Inflammatory macrophage (primary cell): Measurements from ENCODE around the gene ZRANB1.

Source experiments
- DNase-seq, 2 donors: peaks; one replicate each; pipeline ENCODE4 v3.0.0-alpha.2; 2020 to 2022

The ZRANB1 gene

DNA sequence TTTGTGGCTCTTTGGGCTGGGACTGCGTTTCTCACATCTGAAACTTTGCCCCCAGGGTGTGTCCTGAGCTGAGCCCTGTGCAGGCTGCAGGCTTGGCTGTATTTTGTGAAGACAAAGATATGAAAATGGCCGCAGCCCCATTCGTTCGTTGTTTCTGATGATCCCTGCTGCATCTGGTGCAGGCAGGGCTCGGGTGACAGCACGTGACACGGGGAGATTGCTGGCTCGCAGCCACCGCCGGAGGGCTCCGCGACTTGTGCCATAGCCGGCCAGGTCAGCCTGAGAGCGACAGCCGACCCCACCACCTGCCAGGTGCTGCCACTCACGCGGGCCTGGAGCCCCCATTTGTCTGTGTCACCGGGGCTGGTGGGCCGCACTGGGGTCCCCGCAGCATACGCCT lies 81.3 kb downstream of the ZRANB1 start:
- no peak for DNase-seq

DNA sequence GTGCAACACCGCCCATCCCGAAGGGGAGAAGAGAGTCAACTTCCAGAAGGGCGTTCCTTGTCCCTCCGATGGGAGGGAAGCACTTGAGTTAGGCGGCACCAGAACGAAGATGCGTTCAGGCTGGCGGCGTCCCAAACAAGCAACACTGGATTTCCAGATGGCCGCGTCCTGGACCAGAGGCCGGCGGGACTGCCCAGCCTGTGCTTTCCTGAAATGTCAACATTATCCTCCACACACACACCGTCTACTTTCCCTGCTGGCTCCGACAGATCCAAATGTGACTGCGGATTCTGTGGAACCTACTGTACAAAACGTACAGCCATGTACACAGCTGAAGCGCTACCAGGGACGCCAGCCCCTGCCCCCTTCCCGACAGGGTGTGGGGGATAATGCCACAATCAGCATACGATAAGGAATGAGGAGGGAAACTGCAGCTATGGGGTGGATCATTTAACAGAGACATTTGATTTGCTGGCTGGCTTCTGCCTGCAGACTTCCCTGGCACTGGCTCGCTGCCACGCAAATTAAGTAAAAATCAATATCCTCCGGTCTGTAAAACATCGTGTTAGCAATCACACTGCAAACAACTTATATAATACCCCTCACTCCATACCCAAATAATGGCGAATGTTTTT lies 82.1 kb downstream of the ZRANB1 start:
- no peak for DNase-seq

DNA sequence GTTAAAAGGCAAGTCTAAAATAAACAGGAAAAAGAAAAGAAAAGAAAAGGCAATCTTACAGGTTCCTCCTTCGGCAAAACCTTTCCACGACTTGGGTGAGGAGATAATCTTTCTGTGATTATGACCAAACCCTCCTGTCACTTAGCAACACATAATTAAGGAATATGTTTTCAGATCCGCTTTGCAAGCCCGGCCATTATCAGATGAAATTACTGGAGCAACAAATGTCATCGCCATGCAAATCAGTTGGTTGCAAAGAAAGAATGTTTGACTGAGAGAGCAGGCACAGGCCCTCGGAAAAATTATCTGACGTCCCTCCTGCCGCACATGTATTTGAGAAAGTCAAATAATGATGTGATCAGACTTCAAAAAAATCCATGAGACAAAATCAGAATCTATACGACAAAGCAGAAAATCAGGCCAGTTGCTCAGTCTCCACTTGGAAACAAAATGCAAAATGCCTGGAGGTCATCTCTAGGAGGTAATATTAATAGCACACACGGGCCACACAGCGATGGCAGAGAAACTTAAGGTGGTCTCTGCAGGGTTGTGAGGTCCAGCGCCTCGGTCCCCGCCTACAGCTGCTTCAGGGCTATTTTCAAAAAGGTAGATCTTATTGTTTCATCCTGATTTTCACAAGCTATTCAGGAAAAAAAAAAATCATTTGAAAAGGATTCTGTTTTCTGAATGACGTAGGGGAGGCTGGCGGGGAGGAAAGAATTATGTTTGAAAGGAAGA lies 82.7 kb downstream of the ZRANB1 start:
- DNase-seq = no peak

DNA sequence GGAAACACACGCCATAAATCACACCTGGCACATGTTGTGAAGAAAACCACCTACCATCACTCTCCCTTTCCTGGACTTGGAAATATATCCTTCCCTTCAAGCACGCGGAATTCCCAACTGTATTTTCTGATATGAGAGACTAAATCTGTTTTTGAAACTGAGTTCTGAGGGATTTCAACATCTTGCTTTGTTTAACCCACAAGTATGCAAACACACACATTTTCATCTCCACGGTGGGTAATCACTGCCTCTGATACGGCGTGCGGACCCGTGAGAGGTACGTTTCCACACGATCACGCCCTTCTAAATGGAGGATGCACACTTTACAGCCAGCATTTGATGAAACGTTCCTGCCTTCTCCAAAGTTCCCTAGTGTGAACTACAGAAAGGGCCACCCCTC lies 83.4 kb downstream of the ZRANB1 start:
- no peak for DNase-seq

DNA sequence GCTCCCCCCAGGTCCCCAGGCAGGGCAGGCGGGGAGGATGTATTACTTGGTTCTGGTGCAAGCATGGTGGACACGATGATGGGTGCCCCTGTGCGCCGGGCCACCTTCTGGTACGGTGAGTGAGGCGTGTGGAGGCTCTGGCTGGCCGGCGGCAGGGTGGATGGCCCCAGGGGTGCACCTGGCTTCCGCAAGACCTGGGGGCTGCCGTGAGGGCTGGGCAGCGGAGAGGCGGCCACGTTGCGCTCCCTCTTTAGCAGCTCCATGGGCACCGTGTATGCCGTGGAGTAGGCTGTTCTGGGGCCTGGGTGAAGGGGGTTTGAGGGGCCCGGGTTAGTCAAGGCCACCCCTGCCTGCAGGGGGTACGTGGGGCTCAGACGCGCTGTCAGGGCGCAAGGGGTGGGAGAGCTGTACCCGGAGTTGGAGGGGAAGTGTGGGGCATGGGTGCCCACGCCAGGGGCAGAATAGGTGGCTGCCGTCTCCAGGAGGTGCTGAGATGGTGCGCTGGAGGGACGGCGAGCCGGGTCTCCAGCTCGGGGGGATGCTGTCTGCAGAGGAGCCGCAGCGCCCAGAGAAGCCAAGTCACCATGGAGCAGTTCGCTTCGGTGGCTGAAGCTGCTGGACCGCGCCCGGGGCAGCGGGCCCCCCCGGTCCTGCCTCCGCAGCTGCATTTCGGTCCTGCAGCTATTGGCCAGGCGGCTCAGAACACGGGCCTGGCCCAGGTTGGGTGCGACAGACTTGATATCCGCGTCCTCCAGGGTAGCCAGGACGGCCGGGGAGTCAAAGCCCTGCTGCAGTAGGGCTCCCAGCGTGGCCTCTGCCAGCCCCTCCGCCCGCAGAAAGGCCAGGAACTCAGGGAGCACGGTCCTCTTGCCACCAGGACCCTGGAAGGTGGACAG lies 84.4 kb downstream of the ZRANB1 start:
- DNase-seq = no peak

DNA sequence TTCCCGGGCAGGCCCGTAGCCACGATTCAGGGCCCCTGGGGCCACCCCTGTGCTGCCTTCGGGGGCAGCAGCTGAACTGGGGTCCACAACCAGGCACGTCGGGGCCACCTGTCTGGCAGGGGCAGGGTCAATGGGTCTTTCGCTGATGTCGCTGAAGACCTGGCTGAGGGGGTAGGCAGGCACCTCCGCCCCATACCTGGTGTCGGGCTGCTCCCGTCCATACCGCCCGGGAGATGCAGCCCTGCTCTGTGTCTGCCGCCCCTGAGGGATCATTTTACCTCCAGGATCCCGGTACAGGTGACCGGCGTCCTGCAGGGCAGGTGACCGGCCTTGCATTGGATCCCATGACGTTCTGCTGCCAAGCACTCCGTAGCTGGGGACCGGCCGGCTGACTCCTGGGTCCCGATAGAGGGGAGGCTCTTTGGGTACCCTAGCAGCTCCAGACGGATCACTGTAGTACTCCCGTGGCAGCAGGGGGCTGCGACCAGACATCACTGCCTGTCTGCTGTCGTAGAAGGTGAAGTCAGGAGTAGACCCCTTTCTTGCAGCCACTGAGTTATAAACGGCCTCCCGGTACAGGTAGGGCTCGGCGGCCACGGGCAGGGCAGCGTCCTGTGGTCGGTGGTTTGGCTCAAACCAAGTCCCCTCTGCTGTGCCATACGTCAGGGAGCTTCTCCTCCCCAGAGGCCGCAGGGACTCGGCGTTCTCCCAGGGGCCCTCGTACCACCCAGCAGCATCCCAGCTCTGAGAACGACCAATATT lies 85.2 kb downstream of the ZRANB1 start:
- DNase-seq = no peak

DNA sequence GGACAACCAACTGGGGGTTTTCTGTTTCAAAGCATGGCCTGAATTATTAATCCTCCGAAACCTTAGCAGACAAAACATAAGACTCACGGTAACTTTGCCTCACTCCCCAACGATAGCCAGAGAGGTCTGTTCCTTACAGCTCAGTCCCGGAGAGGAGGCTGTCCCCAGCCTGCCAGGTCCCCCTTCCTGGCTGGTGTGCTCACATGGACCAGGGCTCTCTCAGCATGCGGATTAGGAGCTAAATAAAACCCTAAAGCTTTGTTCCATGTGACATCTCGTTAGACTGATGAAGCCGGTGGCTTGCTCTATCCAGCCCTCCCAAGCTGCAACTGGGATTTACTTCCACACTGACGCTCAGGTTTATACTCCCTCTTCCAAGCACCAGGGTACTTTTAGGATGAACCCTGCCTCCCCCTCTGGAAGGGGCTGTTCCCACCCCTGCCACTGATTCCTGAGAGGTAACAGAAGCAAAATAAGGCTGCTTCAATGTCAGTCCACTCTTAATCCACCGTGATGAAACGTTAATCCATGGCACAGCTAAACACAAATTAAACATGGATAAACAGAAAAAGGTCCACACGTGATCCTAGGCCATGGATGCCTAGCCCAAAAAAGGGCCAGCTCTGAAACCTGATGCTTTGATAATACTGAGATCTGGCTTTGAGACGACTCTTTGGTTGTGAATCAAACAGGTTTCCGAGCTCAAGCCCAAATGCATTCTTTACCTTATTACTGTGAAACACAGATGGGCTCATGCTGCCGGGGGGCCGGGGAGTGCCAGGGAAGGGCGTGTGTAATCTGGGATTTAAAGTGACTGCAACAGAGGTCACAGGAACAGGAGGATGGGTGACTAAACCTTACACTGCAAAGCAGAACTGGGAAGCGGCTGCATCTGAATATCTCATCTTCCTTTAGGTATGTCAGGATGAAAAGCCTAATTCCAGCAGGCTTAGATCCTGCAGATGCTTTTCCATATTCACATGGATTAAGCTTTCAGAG lies 86.2 kb downstream of the ZRANB1 start:
- no peak for DNase-seq

DNA sequence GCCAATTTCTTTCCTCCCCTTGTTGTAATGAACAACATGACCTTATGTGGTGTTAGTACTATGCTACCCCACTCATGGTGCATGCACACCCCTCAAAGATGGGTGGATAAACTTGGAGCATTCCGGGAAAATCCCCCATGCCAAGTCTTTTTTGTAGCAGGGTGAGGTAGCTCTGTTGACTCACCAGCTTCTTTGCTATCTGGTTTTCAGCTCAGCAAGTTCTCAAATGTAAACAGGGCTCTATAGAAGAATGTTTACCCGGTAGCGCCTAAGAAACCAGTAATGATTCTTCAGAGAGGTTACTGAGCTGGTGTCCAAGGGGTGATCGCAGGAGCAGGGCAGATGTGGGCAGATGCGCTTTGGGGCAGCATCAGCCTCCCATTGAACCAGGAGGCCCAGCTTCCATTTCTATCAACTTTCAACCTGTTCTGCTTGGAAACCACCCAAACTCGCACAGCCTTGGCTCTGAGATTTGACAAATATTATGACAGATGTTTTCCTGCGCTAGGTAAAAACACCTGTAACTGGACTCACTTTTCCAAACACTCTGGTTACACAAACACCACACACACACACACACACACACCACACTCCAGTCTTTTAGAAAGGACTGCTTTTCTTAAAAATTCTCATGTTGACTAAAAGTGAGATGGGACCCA lies 87.8 kb downstream of the ZRANB1 start:
- DNase-seq = no peak

DNA sequence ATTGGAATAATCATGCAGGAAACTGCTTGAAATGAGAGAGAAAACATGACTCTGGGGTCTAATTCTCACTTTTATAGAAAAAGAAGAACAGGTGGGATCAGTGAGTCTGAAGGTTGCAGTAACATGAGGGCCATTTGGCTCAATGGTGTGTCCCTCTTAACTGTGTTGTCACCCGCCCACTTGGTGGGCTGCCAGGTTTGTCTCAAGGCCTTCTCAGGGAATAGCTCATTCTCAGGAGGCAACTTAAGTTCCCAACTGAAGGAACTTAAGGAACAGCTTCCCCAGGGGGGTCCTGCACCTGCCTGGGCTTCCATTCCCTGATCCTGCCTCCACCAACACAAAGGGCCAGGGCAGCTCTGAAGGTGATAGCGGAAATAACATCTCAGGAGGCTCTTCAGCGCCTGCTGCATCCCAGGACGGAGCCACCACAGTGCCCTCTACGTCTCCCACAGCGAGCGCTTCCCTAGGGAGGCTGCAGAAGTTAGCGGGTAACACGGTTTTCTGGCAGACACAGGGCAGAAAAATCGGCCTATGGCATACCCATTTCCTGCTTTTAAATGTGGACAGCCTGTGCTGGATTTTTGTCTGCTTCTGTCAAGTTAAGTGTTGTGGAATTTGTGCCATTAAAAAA lies 88.8 kb downstream of the ZRANB1 start:
- DNase-seq = no peak

DNA sequence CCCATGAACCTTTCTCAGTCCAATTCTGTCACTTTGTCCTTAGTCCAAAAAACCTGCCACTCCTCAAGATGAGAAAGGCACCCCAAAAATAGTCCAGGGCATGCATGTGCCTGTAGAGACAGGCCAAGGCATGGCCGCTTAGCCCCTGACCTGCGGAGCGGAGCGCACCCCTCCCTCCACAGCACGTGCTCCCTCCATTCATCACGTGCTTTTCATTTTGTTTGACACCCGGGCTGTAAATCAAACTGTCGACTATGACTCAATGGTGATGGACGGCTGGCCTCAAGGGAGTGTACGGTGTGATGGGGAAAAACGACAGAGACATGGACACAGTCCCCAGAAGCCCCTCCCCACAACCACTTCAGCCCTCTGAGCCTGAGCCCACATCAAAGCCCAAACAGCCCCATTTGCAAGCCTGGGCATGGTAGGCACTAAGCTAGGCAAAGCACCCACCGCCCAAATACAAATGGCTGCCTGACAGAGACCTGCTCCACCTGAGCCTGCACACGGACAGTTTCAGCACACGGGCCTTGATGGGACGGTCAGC lies 90.6 kb downstream of the ZRANB1 start:
- no peak for DNase-seq

DNA sequence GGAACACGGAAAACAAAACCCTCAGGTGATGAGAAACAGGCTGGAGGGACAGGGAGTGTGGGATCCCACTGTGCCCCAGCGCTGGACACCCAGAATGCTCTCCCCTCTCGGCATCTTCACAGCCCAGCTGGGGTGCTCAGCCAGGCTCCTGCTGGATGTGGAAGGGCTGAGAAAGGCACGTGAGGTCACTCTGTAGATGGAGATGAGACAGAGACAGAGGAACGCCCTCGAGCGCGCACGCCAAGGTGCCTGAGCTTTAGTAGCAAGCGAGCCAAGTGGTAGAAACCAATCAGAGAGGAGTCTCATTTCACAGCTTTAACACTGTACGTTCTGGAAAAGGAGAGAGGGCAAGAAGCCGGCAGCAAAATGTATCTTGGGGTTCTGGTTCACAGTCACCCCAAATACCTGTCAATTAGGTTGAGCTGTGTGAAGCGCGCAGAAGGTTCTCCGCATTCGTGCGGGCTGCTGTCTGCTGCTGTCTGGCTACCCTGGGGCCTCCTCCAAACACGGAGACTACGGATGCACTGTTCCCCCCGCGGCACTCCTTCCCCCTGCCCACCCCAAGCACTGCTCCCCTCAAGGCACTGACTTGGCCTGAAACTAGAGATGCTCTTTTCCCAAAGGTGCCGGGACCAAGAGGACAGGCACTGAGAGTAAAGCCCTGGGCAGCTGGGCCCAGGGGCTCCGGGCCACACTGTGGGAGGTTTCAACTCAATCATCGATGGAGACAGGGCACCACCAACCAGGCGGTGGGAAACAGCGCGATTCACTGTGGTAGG lies 91.4 kb downstream of the ZRANB1 start:
- no peak for DNase-seq

DNA sequence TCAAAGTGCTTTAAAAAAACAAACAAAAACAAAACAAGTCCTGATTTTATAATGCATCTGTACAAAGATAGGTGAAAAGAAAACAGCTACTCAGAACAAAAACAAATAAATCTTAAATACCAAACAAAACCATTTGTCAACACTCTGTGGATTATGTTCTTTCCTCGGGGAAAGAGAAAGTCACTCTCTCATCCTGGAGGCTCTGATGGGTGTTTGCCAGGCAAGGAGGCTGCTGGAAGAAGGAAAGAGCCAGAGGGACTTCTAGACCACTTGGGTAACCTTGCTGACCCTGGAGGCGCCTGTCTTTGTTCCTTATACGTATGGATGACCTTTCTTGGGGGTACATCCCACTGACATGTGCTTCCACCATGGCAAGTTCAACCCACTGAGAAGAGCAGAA lies 92.8 kb downstream of the ZRANB1 start:
- DNase-seq = no peak

DNA sequence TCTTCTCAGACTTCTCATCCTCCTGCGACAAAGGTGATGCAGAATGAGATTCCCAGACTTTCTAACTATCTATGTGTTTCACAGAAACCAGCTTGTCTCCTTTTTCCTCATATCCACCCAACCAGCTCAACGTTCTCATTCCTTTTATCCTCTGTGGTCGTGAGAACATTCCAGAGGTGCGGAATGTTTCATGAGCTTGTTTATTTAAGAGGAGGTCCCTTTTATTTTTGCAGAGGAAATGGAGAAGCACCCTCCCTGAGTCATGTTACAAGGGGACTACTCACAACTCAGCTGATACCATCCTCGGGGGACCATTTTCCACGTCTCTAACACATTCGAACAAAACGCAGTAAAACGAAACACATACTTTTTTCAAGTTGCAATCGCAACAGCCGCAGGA lies 93.2 kb downstream of the ZRANB1 start:
- DNase-seq = no peak

DNA sequence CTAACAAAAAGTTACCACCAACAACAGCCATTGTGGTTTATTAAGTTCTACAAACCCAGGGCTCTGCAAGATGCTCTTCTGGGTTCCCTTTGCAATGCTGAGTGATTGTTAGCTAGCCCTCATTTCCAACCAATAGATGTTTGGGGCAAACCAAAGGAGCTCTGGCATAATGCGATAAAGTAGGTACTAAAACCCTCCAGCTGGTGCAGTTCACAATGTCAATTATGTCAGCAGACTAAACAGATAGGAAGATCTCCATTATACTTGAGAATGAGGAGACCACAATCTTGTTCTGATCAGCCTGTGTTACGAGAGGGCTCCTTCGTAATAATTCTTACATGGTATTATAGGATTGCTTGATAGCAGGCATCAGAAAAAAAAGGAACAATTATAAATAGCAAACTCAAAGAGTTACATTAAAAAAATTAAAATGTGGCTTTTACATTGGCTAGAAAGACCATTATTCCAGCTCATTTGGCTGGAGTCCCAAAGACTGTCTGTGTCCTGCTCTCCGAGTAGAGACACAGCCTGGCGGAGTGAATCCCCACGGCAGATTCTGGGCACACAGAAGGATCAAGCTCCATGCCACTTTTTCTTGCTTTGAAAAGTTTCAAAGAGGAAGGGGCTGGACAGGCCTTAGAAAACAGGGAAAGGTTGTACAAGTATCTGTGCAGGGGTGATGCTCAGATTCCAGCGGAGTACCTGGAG lies 93.8 kb downstream of the ZRANB1 start:
- DNase-seq = no peak

DNA sequence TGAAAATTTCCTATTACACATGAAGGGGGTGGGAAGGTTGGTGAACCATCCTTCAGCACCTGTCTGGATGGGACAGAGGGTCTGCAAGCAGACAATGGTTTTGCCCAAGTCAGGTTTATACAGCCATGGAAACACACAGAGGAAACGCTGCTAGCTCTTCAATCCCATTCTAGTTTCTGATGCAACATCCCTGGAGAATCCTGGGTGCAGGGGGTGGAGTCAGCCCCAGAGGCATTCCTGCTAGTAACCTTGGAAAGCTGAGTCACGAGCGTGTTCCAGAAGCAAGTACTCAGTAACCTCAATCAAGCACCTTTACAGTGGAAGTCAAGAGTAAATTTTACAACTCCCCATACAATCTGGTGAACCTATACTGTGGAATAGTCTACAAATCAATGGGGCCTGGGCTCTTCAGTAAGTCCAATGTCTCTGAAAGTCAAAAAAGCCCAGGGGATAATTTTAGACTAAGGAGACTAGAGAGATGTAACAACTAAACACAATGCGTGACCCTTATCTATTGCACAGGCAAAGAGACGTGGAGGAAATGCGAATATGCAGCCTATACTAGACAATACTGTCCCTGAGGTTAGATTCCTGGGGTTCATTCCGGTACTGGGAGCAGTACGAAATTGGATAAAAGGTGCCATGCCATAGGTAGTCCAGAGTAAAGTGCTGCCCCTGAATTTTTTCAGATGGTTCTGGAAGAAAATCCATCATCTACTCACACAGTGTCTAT lies 95.4 kb downstream of the ZRANB1 start:
- DNase-seq = no peak
